H1 (cell line): ENCODE data around the gene GALNTL6. TPM values are rescaled to one million over a fixed set of nuclear protein-coding genes. Genes with fewer than 3 reads are reported as not detected.

Experiments
- ASH2L ChIP-seq: fragments of 200-600, 300-600 bp; sonication (generic); IDR thresholded peaks from one replicate; pipeline ENCODE4 v1.7.1; 2017; ENCODE audit warnings: low read length
- BCL11A ChIP-seq, 2 experiments: IDR thresholded peaks; one replicate each; pipeline ENCODE4 v1.6.1; 2011; ENCODE audit warnings: low read depth in 2 of 2, low read length in 2 of 2, mild to moderate bottlenecking in 2 of 2
- CBX5 ChIP-seq: fragments of 300-800, 300-1000 bp; sonication (generic); IDR thresholded peaks from 2 replicates; pipeline ENCODE4 v1.7.1; 2016; ENCODE audit warnings: antibody characterized with exemption, low read length, low read depth
- CHD7 ChIP-seq: fragments of 300-600 bp; sonication (generic); IDR thresholded peaks from 2 replicates; pipeline ENCODE4 v1.7.1; 2012; ENCODE audit warnings: low read length, moderate library complexity, mild to moderate bottlenecking, inconsistent platforms; ENCODE audit not compliant: insufficient replicate concordance
- EP300 ChIP-seq, 2 experiments: IDR thresholded peaks; 1 replicate in 1 of 2; 2 replicates in 1 of 2; pipeline ENCODE4 v1.6.1; 2011 to 2012; ENCODE audit warnings: low read depth in 2 of 2, low read length in 2 of 2, mild to moderate bottlenecking in 2 of 2, borderline replicate concordance in 1 of 2, inconsistent platforms in 1 of 2, moderate library complexity in 1 of 2
- polyA plus RNA-seq, 7 experiments: library from polyadenylated mRNA; depleted of rRNA in 3 of 7; stranded (reverse) in 5 of 7; unstranded in 2 of 7; fragments of >200 nt in 5 of 7; fragments of 200-250 nt in 2 of 7; gene quantifications; 1 replicate in 5 of 7; 2 replicates in 1 of 7; 4 replicates in 1 of 7; pipeline versions ENCODE4 v1.2.1 to v1.2.3, GENCODE V29; 2011 to 2013; ENCODE audit warnings: missing spikeins in 2 of 7, mixed read lengths in 2 of 7
- total RNA-seq: library from RNA; stranded (reverse); fragmentation: NEBNext Ultra II Directional; extraction: Animal tissue kit (Norgen Biotek cat#: 25700); gene quantifications from 2 replicates; pipeline ENCODE4 v1.2.1, GENCODE V29; 2021

Gene GALNTL6
- total and polyA plus RNA-seq, 2 of the 8 experiments (the other 6 are each of a cell fraction or from before 2014, with no cell fraction given), result 0.03 to 0.32 TPM

GRCh38 chr4:172173206-172173605 lies 360.0 kb downstream of the GALNTL6 start (continued):
- TF ChIP-seq CHD7 (no peak), CBX5 (no peak), EP300 (IDR thresholded peaks at IDR 0.05; ENCODE audit: borderline replicate concordance in 1 of 2, low read depth in 2 of 2, low read length in 2 of 2) (no peak), ASH2L (no peak), BCL11A (IDR thresholded peaks at IDR 0.05; ENCODE audit: low read depth in 2 of 2, low read length in 2 of 2) (no peak)
